ENCODE data around the gene TCF19. TPM values are rescaled to one million over a fixed set of nuclear protein-coding genes. Genes with fewer than 3 reads are reported as not detected.

The TCF19 gene
- polyA plus RNA-seq, 1 donor from 2014 or later: 3.6 TPM

DNA sequence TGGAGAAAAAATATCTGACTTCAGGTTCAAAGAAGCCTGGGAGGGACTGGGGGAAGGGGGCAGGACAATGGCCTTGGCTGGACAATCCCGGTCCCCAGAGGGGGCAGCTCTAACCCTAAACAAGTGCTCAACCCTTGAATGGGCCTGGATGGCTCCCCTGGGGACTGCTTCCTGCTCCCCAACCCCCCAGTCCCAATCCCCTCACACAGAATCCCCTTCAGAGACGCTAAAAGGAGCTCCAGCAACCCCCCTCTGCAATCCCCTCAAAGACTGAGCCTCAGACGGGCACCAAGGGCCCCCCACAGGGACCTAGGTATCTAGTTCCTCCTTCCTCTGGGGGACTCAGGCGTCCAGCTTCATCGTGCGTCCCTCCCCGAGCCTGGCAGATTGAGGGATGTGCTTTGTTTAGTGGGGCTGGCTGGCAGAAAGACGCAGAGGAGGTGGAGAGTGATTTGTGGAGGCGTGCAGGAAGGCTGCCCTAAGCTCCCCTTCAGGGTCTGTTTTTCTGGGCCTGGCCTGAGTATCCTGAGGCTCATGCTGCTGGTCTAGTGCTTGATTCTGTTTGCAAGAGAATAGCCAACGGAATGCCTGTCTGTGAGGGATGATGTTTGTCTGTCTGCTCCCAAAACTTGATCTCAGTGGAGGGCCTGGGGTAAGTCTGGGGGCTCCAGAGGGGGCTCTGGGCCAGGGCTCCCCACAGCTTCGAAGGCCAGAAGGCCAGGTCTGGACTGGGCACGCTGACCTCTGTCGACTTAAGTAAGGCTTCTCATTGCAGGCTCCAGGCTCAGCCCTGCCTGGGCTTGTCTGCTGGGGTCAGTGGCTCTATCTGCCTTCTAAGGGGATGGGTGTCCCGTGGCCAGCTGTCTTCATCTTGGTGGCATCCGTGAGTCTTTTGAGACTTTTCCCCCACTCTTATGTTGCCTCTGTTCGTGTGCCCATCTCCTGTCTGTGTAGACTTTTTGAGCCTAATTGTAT lies 13.8 kb downstream of the TCF19 start:
- Histone ChIP-seq H3K79me2 (replicated peaks; ENCODE audit: insufficient read depth, low read length) (no peaks in the 10 kb centered on the region), H2AFZ (ENCODE audit: low read depth, low read length) (no peak overlapping the region), H3K4me2 (ENCODE audit: low read length) (no peak overlapping the region), H3K36me3 (ENCODE audit: insufficient read depth, low read length) (no peaks in the 10 kb centered on the region), H3K4me3 (ENCODE audit: low read length) (no peak overlapping the region), H4K20me1 (ENCODE audit: insufficient read depth) (no peaks in the 10 kb centered on the region), H3F3A (ENCODE audit: insufficient read depth, low read length, poor library complexity, severe bottlenecking) (no peaks in the 10 kb centered on the region), H3K27ac (ENCODE audit: low read length) (no peak overlapping the region), H3K9me3 (ENCODE audit: low read length) (no peaks in the 10 kb centered on the region), H3K9ac (ENCODE audit: low read length) (no peak overlapping the region), H3K9me2 (ENCODE audit: insufficient read depth, low read length) (no peaks in the 10 kb centered on the region), H3K27me3 (ENCODE audit: insufficient read depth, low read depth, low read length) (no peaks in the 10 kb centered on the region)
- TF ChIP-seq RAD21 (conservative IDR thresholded peaks at IDR 0.05) (no peak), EZH2 (IDR thresholded peaks at IDR 0.05; ENCODE audit: borderline replicate concordance, insufficient read depth, low read length, poor library complexity, severe bottlenecking) (no peak), REST (IDR thresholded peaks at IDR 0.05; ENCODE audit: borderline replicate concordance) (no peak), TAF1 (IDR thresholded peaks at IDR 0.05; ENCODE audit: low read depth) (no peak), EP300 (conservative IDR thresholded peaks at IDR 0.05; ENCODE audit: poor library complexity, severe bottlenecking) (no peak), SMC3 (conservative IDR thresholded peaks at IDR 0.05; ENCODE audit: poor library complexity) (no peak), POLR2AphosphoS5 (IDR thresholded peaks at IDR 0.05) (no peak), MXI1 (conservative IDR thresholded peaks at IDR 0.05; ENCODE audit: poor library complexity, severe bottlenecking) (no peak), CTCF (IDR thresholded peaks at IDR 0.05; ENCODE audit: poor library complexity, severe bottlenecking) (no peak)

GRCh38 chr6:31172973-31173384 lies 14.6 kb downstream of the TCF19 start:
- H4K20me1 ChIP-seq (ENCODE audit: insufficient read depth): no peaks in the 10 kb centered on the region
- H3K36me3 ChIP-seq (ENCODE audit: insufficient read depth, low read length): no peaks in the 10 kb centered on the region
- H3K4me2 ChIP-seq (ENCODE audit: low read length): no peak overlapping the region
- H3F3A ChIP-seq (ENCODE audit: insufficient read depth, low read length, poor library complexity, severe bottlenecking): no peaks in the 10 kb centered on the region
- H3K4me3 ChIP-seq (ENCODE audit: low read length): no peak overlapping the region
- H3K27ac ChIP-seq (ENCODE audit: low read length): no peak overlapping the region
- no peak overlapping the region for H3K9ac ChIP-seq (ENCODE audit: low read length)
- no peaks in the 10 kb centered on the region for H3K79me2 ChIP-seq (replicated peaks; ENCODE audit: insufficient read depth, low read length)
- TF ChIP-seq RAD21 (conservative IDR thresholded peaks at IDR 0.05) (no peak), MXI1 (conservative IDR thresholded peaks at IDR 0.05; ENCODE audit: poor library complexity, severe bottlenecking) (no peak), SMC3 (conservative IDR thresholded peaks at IDR 0.05; ENCODE audit: poor library complexity) (no peak), CTCF (IDR thresholded peaks at IDR 0.05; ENCODE audit: poor library complexity, severe bottlenecking) (no peak), EZH2 (IDR thresholded peaks at IDR 0.05; ENCODE audit: borderline replicate concordance, insufficient read depth, low read length, poor library complexity, severe bottlenecking) (no peak), TAF1 (IDR thresholded peaks at IDR 0.05; ENCODE audit: low read depth) (no peak), EP300 (conservative IDR thresholded peaks at IDR 0.05; ENCODE audit: poor library complexity, severe bottlenecking) (no peak), REST (IDR thresholded peaks at IDR 0.05; ENCODE audit: borderline replicate concordance) (no peak)
- no peaks in the 10 kb centered on the region for H3K9me2 ChIP-seq (ENCODE audit: insufficient read depth, low read length)
- no peaks in the 10 kb centered on the region for H3K27me3 ChIP-seq (ENCODE audit: insufficient read depth, low read depth, low read length)
- H2AFZ ChIP-seq (ENCODE audit: low read depth, low read length): no peak overlapping the region
- H3K9me3 ChIP-seq (ENCODE audit: low read length): no peaks in the 10 kb centered on the region
